ENCODE measurements around the gene ZNF185.

ZNF185 gene

DNA sequence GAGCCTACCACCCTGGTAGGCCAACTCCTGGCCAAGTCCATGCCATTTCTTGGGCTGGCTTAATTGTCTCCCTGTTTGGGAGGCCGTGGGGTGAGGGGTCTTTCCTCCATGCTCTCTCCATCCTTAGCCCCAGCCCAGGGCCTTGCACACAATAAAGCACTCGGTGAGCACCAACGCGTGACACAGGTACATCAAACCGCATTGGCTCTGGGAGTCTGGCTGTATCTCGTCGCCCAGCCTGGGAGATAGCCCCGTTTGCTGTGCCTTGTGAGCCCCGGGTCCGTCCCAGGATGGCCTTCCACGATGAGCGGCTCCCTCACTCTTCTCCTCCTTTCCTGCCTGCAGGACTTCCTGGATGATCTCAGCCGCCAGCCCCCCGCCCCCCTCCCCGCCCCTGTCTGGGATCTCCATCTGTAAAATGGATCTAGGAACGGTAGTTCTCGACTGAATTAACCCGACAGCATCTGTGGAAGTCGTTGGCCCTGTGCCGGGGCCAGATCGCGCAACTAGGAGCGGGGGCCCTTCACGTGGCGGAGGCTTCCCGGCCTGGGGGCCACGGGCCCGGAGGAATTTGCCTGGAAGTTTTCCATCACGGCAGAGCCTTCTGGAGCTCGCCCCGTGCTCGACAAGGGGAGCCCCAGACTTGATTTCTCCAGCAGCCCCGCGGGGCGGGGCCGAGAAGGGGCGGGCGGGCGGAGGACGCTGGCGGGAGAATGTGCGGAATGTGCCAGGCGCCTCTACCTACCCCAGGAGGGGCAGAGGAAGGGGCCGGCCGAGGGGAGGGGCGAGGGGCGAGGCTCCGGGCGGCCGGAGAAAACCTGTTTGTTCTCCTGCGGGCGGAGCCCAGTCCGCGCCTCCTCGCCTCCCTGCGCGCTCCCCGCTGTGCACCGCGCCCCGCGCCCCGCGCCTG lies at the start of gene ZNF185:
Gene ZNF185, plus strand, starts transcription at position 846 of the 910 bp plus-strand sequence. CDS start 16,423 bp downstream, outside the sequence.
- H3K9me3 ChIP-seq (ENCODE audit: control insufficient read depth in 1 of 2, low read length in 2 of 2), result no peaks in the 10 kb centered on the region
- no peak within 1 kb of the TSS for H3K27ac ChIP-seq (ENCODE audit: low read depth, low read length)
- peaks cover 0 to 5% of the 10 kb centered on the region in 2 donors for H3K4me1 ChIP-seq (ENCODE audit: control insufficient read depth in 1 of 2, insufficient read depth in 2 of 2, low read length in 2 of 2)
- H3K4me3 ChIP-seq (ENCODE audit: low read depth in 1 of 2, low read length in 2 of 2), result no peak within 1 kb of the TSS
- H3K36me3 ChIP-seq (ENCODE audit: control insufficient read depth in 1 of 2, insufficient read depth in 2 of 2, low read length in 2 of 2), result no peaks in the 10 kb centered on the region
- no peak within 1 kb of the TSS for H3K9ac ChIP-seq (ENCODE audit: low read depth in 1 of 2, low read length in 2 of 2)
- H3K27me3 ChIP-seq (ENCODE audit: control insufficient read depth in 1 of 2, insufficient read depth in 2 of 2, low read length in 2 of 2), result no peaks in the 10 kb centered on the region

DNA sequence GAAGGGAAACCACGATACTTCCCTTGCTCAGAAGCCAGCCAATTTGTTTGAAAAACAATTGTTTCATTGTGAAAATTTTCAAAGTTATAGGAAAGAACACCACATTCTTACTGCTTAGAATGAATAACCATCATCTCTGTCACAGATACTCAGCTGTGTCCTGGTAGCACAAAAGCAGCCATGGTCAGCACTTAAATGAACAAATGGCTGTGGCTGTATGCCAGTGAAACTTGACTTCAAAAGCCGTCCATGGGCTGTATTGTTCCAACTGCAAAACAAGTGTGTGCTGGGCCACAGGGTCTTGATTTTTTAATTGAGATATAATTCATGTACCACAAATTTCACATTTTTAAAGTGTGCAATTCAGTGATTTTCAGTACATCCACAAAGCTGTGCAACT lies 47.4 kb upstream of the ZNF185 start:
- no peak overlapping the region for H3K27ac ChIP-seq (ENCODE audit: low read depth, low read length)

DNA sequence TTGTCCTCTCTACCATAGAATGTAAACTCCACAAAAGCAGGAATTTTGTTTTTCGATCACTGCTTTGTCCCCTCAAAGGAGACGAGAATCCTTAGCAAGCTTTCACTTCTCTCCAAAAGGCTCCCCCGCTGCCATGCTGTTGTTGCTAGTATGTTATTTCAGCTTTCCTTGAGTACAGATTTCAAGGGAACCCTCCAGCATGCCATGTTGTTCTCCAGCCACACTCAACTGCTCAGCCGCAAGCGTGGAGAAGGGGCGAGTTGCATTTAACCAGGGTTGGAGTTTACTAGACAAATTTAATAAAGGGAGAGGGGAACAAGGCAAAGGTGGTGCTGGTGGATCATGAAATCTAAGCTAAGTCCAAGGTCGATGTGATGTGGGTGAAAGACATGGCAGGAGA lies 43.9 kb upstream of the ZNF185 start:
- no peak overlapping the region for H3K9ac ChIP-seq (ENCODE audit: low read depth in 1 of 2, low read length in 2 of 2)

More for the DNA sequence above, 47.4 kb upstream of the ZNF185 start:
- Histone ChIP-seq H3K9me3 (ENCODE audit: control insufficient read depth in 1 of 2, low read length in 2 of 2) (no peaks in the 10 kb centered on the region), H3K4me3 (ENCODE audit: low read depth in 1 of 2, low read length in 2 of 2) (no peak overlapping the region), H3K27me3 (ENCODE audit: control insufficient read depth in 1 of 2, insufficient read depth in 2 of 2, low read length in 2 of 2) (no peaks in the 10 kb centered on the region), H3K36me3 (ENCODE audit: control insufficient read depth in 1 of 2, insufficient read depth in 2 of 2, low read length in 2 of 2) (peaks cover 0 to 47% of the 10 kb centered on the region in 2 donors), H3K9ac (ENCODE audit: low read depth in 1 of 2, low read length in 2 of 2) (no peak overlapping the region), H3K4me1 (ENCODE audit: control insufficient read depth in 1 of 2, insufficient read depth in 2 of 2, low read length in 2 of 2) (no peaks in the 10 kb centered on the region)

DNA sequence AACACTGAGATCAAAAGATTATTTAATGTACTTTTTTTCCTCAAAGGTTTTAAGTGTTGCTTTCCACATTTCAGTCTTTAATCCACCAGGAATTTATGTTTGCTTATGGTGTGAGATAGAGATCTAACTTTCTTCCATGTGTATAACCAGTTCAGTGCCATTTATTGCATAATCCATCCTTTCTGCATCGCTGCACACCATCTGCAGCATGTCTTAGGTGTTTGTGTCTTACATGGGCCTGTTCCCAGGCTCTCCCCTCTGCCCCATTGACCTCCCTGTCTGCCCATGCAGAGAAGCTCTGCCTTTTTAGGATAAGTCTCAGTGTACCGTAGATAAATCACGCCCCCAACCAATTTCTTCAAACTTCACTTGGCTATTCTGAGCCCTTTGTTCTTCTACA lies 36.8 kb upstream of the ZNF185 start:
- Histone ChIP-seq H3K4me3 (ENCODE audit: low read depth in 1 of 2, low read length in 2 of 2) (no peak overlapping the region), H3K27me3 (ENCODE audit: control insufficient read depth in 1 of 2, insufficient read depth in 2 of 2, low read length in 2 of 2) (no peaks in the 10 kb centered on the region), H3K36me3 (ENCODE audit: control insufficient read depth in 1 of 2, insufficient read depth in 2 of 2, low read length in 2 of 2) (peaks cover 11 to 54% of the 10 kb centered on the region in 2 donors)

More for the DNA sequence above, 43.9 kb upstream of the ZNF185 start:
- Histone ChIP-seq H3K27me3 (ENCODE audit: control insufficient read depth in 1 of 2, insufficient read depth in 2 of 2, low read length in 2 of 2) (no peaks in the 10 kb centered on the region), H3K36me3 (ENCODE audit: control insufficient read depth in 1 of 2, insufficient read depth in 2 of 2, low read length in 2 of 2) (peaks cover 0 to 47% of the 10 kb centered on the region in 2 donors), H3K4me1 (ENCODE audit: control insufficient read depth in 1 of 2, insufficient read depth in 2 of 2, low read length in 2 of 2) (no peaks in the 10 kb centered on the region), H3K27ac (ENCODE audit: low read depth, low read length) (no peak overlapping the region), H3K9me3 (ENCODE audit: control insufficient read depth in 1 of 2, low read length in 2 of 2) (no peaks in the 10 kb centered on the region), H3K4me3 (ENCODE audit: low read depth in 1 of 2, low read length in 2 of 2) (no peak overlapping the region)

DNA sequence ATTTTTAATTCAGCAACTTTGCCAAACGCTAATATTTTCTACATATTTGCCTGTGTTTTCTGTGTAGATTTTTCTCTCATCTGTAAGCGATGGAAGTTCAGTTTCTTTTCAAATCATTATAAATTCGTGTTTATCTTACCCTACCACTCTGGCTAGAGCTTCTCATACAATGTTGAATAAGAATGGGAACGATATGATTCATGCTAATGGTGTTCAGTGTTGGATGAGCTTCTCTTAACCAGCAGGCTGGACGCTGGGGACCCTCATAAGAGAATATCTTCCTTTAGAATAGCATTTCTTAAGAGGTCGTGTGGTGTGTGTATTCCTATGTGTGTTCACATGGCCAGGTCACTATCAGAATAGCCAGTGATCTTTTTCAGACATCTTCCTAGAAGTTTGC lies 36.0 kb upstream of the ZNF185 start:
- no peaks in the 10 kb centered on the region for H3K4me1 ChIP-seq (ENCODE audit: control insufficient read depth in 1 of 2, insufficient read depth in 2 of 2, low read length in 2 of 2)

More for the DNA sequence above, 36.8 kb upstream of the ZNF185 start:
- Histone ChIP-seq H3K9ac (ENCODE audit: low read depth in 1 of 2, low read length in 2 of 2) (no peak overlapping the region), H3K9me3 (ENCODE audit: control insufficient read depth in 1 of 2, low read length in 2 of 2) (no peaks in the 10 kb centered on the region), H3K4me1 (ENCODE audit: control insufficient read depth in 1 of 2, insufficient read depth in 2 of 2, low read length in 2 of 2) (no peaks in the 10 kb centered on the region), H3K27ac (ENCODE audit: low read depth, low read length) (no peak overlapping the region)

DNA sequence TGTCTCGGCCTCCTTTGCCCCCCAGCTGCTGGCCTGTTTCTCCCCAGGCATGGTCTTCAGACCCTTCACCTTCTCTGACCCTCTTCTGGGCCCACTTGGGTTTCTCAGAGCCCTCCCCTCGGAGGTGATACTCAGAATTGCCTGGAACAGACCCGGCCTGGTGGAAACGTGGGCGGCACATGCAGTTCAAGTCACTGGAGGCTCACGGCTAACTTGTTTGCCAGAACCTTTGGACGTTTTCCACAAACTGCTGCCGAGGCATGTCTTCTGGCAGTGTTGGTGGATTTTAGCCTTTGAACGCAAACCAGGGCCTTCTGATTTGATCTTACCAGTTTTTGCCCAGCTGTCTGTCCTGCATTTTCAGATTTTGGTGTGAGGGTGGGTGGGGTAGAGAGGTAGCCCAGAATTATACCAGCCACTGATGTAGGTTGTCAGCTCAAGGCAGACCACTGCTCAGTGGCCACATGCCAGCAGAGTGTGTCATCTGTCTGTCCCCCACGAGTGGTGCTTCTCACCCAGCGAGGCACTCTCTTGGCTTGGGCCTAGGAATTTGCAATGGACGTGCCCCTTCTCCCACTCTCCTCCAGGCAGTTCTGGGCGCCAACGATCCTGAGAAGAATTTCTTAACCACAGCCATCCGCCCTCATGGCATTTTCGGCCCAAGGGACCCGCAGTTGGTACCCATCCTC lies 32.5 kb upstream of the ZNF185 start:
- Histone ChIP-seq H3K9me3 (ENCODE audit: control insufficient read depth in 1 of 2, low read length in 2 of 2) (no peaks in the 10 kb centered on the region), H3K27ac (ENCODE audit: low read depth, low read length) (no peak overlapping the region), H3K36me3 (ENCODE audit: control insufficient read depth in 1 of 2, insufficient read depth in 2 of 2, low read length in 2 of 2) (peaks cover 30 to 73% of the 10 kb centered on the region in 2 donors), H3K4me1 (ENCODE audit: control insufficient read depth in 1 of 2, insufficient read depth in 2 of 2, low read length in 2 of 2) (no peaks in the 10 kb centered on the region), H3K27me3 (ENCODE audit: control insufficient read depth in 1 of 2, insufficient read depth in 2 of 2, low read length in 2 of 2) (no peaks in the 10 kb centered on the region), H3K4me3 (ENCODE audit: low read depth in 1 of 2, low read length in 2 of 2) (no peak overlapping the region), H3K9ac (ENCODE audit: low read depth in 1 of 2, low read length in 2 of 2) (no peak overlapping the region)

More for the DNA sequence above, 36.0 kb upstream of the ZNF185 start:
- Histone ChIP-seq H3K36me3 (ENCODE audit: control insufficient read depth in 1 of 2, insufficient read depth in 2 of 2, low read length in 2 of 2) (peaks cover 14 to 57% of the 10 kb centered on the region in 2 donors), H3K4me3 (ENCODE audit: low read depth in 1 of 2, low read length in 2 of 2) (no peak overlapping the region), H3K9ac (ENCODE audit: low read depth in 1 of 2, low read length in 2 of 2) (no peak overlapping the region), H3K9me3 (ENCODE audit: control insufficient read depth in 1 of 2, low read length in 2 of 2) (no peaks in the 10 kb centered on the region), H3K27me3 (ENCODE audit: control insufficient read depth in 1 of 2, insufficient read depth in 2 of 2, low read length in 2 of 2) (no peaks in the 10 kb centered on the region), H3K27ac (ENCODE audit: low read depth, low read length) (no peak overlapping the region)

DNA sequence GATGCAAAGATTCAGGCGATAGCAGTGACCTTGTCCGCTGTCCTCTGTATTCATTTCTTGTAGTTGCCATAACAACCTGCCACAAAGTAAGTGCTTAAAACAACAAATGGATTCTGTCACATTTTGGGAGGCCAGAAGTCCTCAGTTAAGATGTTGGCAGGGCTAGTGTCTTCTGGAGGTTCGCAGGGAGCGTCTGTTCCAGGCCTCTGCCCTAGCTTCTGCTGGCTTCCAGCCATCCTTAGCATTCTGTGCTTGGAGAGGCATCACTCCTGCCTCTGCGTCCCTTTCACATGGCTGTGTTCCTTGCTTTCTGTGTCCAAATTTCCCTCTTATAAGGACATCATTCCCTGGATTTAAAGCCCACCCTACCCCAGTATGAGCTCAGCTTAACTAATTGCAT lies 31.5 kb upstream of the ZNF185 start:
- Histone ChIP-seq H3K27ac (ENCODE audit: low read depth, low read length) (no peak overlapping the region), H3K9me3 (ENCODE audit: control insufficient read depth in 1 of 2, low read length in 2 of 2) (no peaks in the 10 kb centered on the region), H3K27me3 (ENCODE audit: control insufficient read depth in 1 of 2, insufficient read depth in 2 of 2, low read length in 2 of 2) (no peaks in the 10 kb centered on the region), H3K4me1 (ENCODE audit: control insufficient read depth in 1 of 2, insufficient read depth in 2 of 2, low read length in 2 of 2) (no peaks in the 10 kb centered on the region), H3K4me3 (ENCODE audit: low read depth in 1 of 2, low read length in 2 of 2) (no peak overlapping the region), H3K36me3 (ENCODE audit: control insufficient read depth in 1 of 2, insufficient read depth in 2 of 2, low read length in 2 of 2) (peaks cover 30 to 70% of the 10 kb centered on the region in 2 donors), H3K9ac (ENCODE audit: low read depth in 1 of 2, low read length in 2 of 2) (no peak overlapping the region)

DNA sequence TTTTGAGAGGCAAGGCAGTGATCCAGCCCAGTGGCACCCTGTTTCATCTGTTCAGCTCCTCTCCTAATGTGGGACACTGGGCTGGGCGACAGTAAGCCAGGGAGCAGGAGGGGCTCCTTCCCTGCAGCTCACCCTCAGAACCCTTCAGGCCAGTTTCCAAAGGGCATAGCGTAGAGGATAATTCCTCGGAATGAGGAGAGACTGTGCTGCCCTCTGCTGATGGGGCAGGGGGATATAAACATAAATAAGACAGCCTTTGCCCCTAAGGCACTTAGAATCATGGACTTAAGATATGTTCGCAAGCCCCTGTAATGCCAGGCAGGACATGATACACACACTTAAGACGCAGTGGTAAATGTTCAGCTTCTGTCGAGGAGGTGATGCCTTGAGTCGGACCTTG lies 27.9 kb upstream of the ZNF185 start:
- Histone ChIP-seq H3K4me1 (ENCODE audit: control insufficient read depth in 1 of 2, insufficient read depth in 2 of 2, low read length in 2 of 2) (no peaks in the 10 kb centered on the region), H3K9ac (ENCODE audit: low read depth in 1 of 2, low read length in 2 of 2) (no peak overlapping the region), H3K9me3 (ENCODE audit: control insufficient read depth in 1 of 2, low read length in 2 of 2) (no peaks in the 10 kb centered on the region), H3K27ac (ENCODE audit: low read depth, low read length) (no peak overlapping the region), H3K36me3 (ENCODE audit: control insufficient read depth in 1 of 2, insufficient read depth in 2 of 2, low read length in 2 of 2) (peaks cover 22 to 49% of the 10 kb centered on the region in 2 donors), H3K4me3 (ENCODE audit: low read depth in 1 of 2, low read length in 2 of 2) (no peak overlapping the region), H3K27me3 (ENCODE audit: control insufficient read depth in 1 of 2, insufficient read depth in 2 of 2, low read length in 2 of 2) (no peaks in the 10 kb centered on the region)

DNA sequence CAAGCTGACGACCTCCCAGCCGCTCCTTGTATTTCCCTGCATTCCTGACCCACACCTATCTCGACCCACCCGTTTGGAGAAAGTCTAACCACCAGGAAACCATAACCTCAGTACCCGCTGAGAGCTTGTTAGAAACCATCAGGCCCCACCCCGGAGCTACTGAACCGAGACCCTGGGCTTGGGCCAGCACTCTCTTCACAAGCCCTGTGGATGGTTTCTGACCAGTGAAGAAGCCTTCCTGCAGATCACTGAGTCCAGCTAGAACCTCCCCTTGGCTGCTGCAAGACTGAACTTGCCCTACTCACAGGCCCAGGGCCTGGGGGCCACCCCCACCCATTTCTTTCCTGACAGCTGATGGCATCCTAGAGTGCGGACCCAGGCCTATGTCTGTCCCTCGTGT lies 26.6 kb upstream of the ZNF185 start:
- Histone ChIP-seq H3K4me3 (ENCODE audit: low read depth in 1 of 2, low read length in 2 of 2) (no peak overlapping the region), H3K9ac (ENCODE audit: low read depth in 1 of 2, low read length in 2 of 2) (no peak overlapping the region), H3K4me1 (ENCODE audit: control insufficient read depth in 1 of 2, insufficient read depth in 2 of 2, low read length in 2 of 2) (no peaks in the 10 kb centered on the region), H3K9me3 (ENCODE audit: control insufficient read depth in 1 of 2, low read length in 2 of 2) (no peaks in the 10 kb centered on the region), H3K27me3 (ENCODE audit: control insufficient read depth in 1 of 2, insufficient read depth in 2 of 2, low read length in 2 of 2) (no peaks in the 10 kb centered on the region), H3K27ac (ENCODE audit: low read depth, low read length) (no peak overlapping the region), H3K36me3 (ENCODE audit: control insufficient read depth in 1 of 2, insufficient read depth in 2 of 2, low read length in 2 of 2) (peaks cover 17 to 37% of the 10 kb centered on the region in 2 donors)

DNA sequence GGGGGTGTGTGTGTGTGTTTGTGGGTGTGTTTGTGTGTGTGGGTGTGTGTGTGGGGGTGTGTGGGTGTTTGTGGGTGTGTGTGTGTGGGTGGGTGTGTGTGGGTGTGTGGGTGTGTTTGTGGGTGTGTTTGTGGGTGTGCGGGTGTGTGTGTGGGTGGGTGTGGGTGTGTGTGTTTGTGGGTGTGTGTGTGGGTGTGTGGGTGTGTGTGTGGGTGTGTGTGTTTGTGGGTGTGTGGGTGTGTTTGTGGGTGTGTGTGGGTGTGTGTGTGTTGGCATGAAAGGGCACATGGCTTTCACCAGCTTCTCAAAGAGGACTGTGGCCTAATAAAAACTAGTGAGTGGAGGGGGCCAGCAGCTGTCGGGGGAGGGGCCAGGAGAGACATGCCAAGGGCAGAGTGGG lies 25.3 kb upstream of the ZNF185 start:
- H3K4me3 ChIP-seq (ENCODE audit: low read depth in 1 of 2, low read length in 2 of 2), result no peak overlapping the region
- H3K9ac ChIP-seq (ENCODE audit: low read depth in 1 of 2, low read length in 2 of 2), result no peak overlapping the region
- no peaks in the 10 kb centered on the region for H3K27me3 ChIP-seq (ENCODE audit: control insufficient read depth in 1 of 2, insufficient read depth in 2 of 2, low read length in 2 of 2)
- H3K27ac ChIP-seq (ENCODE audit: low read depth, low read length), result no peak overlapping the region
- peaks cover 16 to 26% of the 10 kb centered on the region in 2 donors for H3K36me3 ChIP-seq (ENCODE audit: control insufficient read depth in 1 of 2, insufficient read depth in 2 of 2, low read length in 2 of 2)
- H3K9me3 ChIP-seq (ENCODE audit: control insufficient read depth in 1 of 2, low read length in 2 of 2), result no peaks in the 10 kb centered on the region
- H3K4me1 ChIP-seq (ENCODE audit: control insufficient read depth in 1 of 2, insufficient read depth in 2 of 2, low read length in 2 of 2), result no peaks in the 10 kb centered on the region

All from duodenal mucosa (tissue), 2 donors.